ENCODE data around the gene TDRD10. TPM values are rescaled to one million over a fixed set of nuclear protein-coding genes. Genes with fewer than 3 reads are reported as not detected.

The TDRD10 gene
- polyA plus RNA-seq, 2 of the 4 experiments (the other 2 are of a cell fraction), result 0.04 TPM; not detected in 1

- POLR2A ChIA-PET, result no interaction called here
- ATAC-seq (no peak), DNase-seq (ENCODE audit: low read depth in 1 of 2, low spot score in 1 of 2) (no peak), FAIRE-seq (no peak)
- TF ChIP-seq HDAC2 (IDR thresholded peaks at IDR 0.05) (no peak), CTCF (IDR thresholded peaks at IDR 0.05) (no peak), KDM5A (IDR thresholded peaks at IDR 0.05) (no peak), MAZ (IDR thresholded peaks at IDR 0.05; ENCODE audit: borderline replicate concordance, low read depth, low read length) (no peak), CBX8 (IDR thresholded peaks at IDR 0.05) (no peak)
- H3K4me2 ChIP-seq, result no peak overlapping the region
- H3K4me3 ChIP-seq, result no peak overlapping the region
- peaks cover 8% of the 10 kb centered on the region; the same call in 1 of the 3 replicates for H3K4me1 ChIP-seq
- WGBS (ENCODE audit: missing lambda C conversion rate), result 80% methylated on average over 5 of the region's 5 CpGs
- CTCF ChIA-PET, result interaction anchor here (1.0 to 2.4 kb wide), 5 partner anchors 10 to 120 kb away, joined by 3 to 9 read pairs (median 6); no protein-coding TSS in a partner anchor
- no peaks in the 10 kb centered on the region for H3K9me3 ChIP-seq
- no peak overlapping the region for H3K27ac ChIP-seq
These were observed 47.5 kb upstream of the TDRD10 start for GRCh38 chr1:154454386-154455120.

- no peak overlapping the region for H3K4me3 ChIP-seq
- CTCF ChIA-PET, result interaction anchor here (1.4 kb wide), 1 partner anchor 13 kb away, joined by 3 read pairs; no protein-coding TSS in a partner anchor
- no peak for ATAC-seq
- H3K4me2 ChIP-seq, result no peak overlapping the region
- whole genome bisulfite sequencing (ENCODE audit: missing lambda C conversion rate), result 92% methylated on average over 6 of the region's 6 CpGs
- no peak for FAIRE-seq
- DNase-seq (ENCODE audit: low read depth in 1 of 2, low spot score in 1 of 2), result no peak
- POLR2A ChIA-PET, result no interaction called here
- H3K4me1 ChIP-seq, result peaks cover 8% of the 10 kb centered on the region; the same call in 1 of the 3 replicates
- H3K9me3 ChIP-seq, result no peaks in the 10 kb centered on the region
- TF ChIP-seq JUN (IDR thresholded peaks at IDR 0.05), result no peak
- TF ChIP-seq BCL3 (IDR thresholded peaks at IDR 0.05), result no peak
- TF ChIP-seq NFE2L2 (conservative IDR thresholded peaks at IDR 0.05; ENCODE audit: low read length), result no peak
- no peak for TF ChIP-seq JUNB (IDR thresholded peaks at IDR 0.05)
- no peak for TF ChIP-seq POLR2A (IDR thresholded peaks at IDR 0.05; ENCODE audit: low read length)
- no peak for TF ChIP-seq KDM1A (IDR thresholded peaks at IDR 0.05; ENCODE audit: low read depth)
- TF ChIP-seq RCOR1 (IDR thresholded peaks at IDR 0.05; ENCODE audit: low read depth, low read length), result no peak
- TF ChIP-seq KDM5A (IDR thresholded peaks at IDR 0.05), result no peak
- no peak for TF ChIP-seq NR3C1 (IDR thresholded peaks at IDR 0.05)
- TF ChIP-seq SREBF2 (IDR thresholded peaks at IDR 0.05), result no peak
- no peak for TF ChIP-seq RARB (CRISPR knock-in tag; IDR thresholded peaks at IDR 0.05)
- no peak for TF ChIP-seq PBX3 (IDR thresholded peaks at IDR 0.05)
- TF ChIP-seq HMGXB4 (CRISPR knock-in tag; IDR thresholded peaks at IDR 0.05; ENCODE audit: borderline replicate concordance), result no peak
- TF ChIP-seq NPAS2 (CRISPR knock-in tag; IDR thresholded peaks at IDR 0.05; ENCODE audit: borderline replicate concordance), result no peak
- no peak for TF ChIP-seq CTCF (IDR thresholded peaks at IDR 0.05)
- H3K27ac ChIP-seq, result no peak overlapping the region
These were observed 45.4 kb upstream of the TDRD10 start for GRCh38 chr1:154456631-154457030.

Data from A549 (cell line).